GM12891 (cell line): ENCODE measurements around the gene LRRC8A. TPM values are rescaled to one million over a fixed set of nuclear protein-coding genes. Genes with fewer than 3 reads are reported as not detected.
A peak's percentile ranks its signal among the peaks of the same experiment; 100 is the strongest.
"Not testable (repeated sequence)": the region's sequence is repeated elsewhere in the genome, so short reads cannot be mapped to it uniquely, and the experiment has no call there.

Experiments used
- DNase-seq: peaks from one replicate; pipeline ENCODE4 v3.0.0; 2011; ENCODE audit warnings: low spot score; ENCODE audit not compliant: insufficient read length
- FAIRE-seq: peaks from 2 replicates; lab custom pipeline; 2011; peaks lifted over from hg19 to GRCh38; lab: Jason Lieb, UNC
- PAX5 ChIP-seq: IDR thresholded peaks from 2 replicates; pipeline ENCODE4 v1.6.1; 2011; ENCODE audit warnings: low read length, moderate library complexity, mild to moderate bottlenecking; ENCODE audit not compliant: insufficient read depth, severe bottlenecking
- POLR2A ChIP-seq: IDR thresholded peaks from 2 replicates; pipeline ENCODE4 v1.6.1; 2011; ENCODE audit warnings: low read depth, low read length, control low read depth
- POLR2AphosphoS5 ChIP-seq: IDR thresholded peaks from 2 replicates; pipeline ENCODE4 v1.6.1; 2011; ENCODE audit warnings: low read depth, low read length, control low read depth
- POU2F2 ChIP-seq: IDR thresholded peaks from 2 replicates; pipeline ENCODE4 v1.6.1; 2011; ENCODE audit warnings: low read depth, mild to moderate bottlenecking, control low read depth, low read length, moderate library complexity
- SPI1 ChIP-seq: IDR thresholded peaks from 2 replicates; pipeline ENCODE4 v1.6.1; 2011; ENCODE audit warnings: low read depth, low read length, control low read depth
- TAF1 ChIP-seq: IDR thresholded peaks from 2 replicates; pipeline ENCODE4 v1.6.1; 2011; ENCODE audit warnings: low read depth, low read length, control low read depth
- polyA plus RNA-seq: library from polyadenylated mRNA; unstranded; fragments of >200 nt; gene quantifications from one replicate; pipeline ENCODE4 v1.2.1, GENCODE V29; 2012; ENCODE audit warnings: low read depth, missing spikeins, inconsistent platforms; ENCODE audit not compliant: missing spikeins

Gene LRRC8A
- polyA plus RNA-seq, result 5.2 TPM

- TF ChIP-seq SPI1 (peak; percentile 54; the same call in 1 of the 2 replicates), TAF1 (peak; percentile 47; the same call in 1 of the 2 replicates), POU2F2 (no peak), POLR2AphosphoS5 (peak; percentile 65), POLR2A (peak; percentile 65; the same call in 1 of the 2 replicates), PAX5 (no peak)
- FAIRE-seq (peak; percentile 96), DNase-seq (peak; percentile 96)
These were observed at the start of gene LRRC8A, which contains the start of gene KYAT1 for GRCh38 chr9:128881884-128882676. TSS of gene LRRC8A (plus strand) at chr9:128882133. CDS start at chr9:128907165, 25,032 bp downstream. TSS of gene KYAT1 (minus strand) at chr9:128881950. CDS start at chr9:128845405, 36,545 bp downstream.

DNA sequence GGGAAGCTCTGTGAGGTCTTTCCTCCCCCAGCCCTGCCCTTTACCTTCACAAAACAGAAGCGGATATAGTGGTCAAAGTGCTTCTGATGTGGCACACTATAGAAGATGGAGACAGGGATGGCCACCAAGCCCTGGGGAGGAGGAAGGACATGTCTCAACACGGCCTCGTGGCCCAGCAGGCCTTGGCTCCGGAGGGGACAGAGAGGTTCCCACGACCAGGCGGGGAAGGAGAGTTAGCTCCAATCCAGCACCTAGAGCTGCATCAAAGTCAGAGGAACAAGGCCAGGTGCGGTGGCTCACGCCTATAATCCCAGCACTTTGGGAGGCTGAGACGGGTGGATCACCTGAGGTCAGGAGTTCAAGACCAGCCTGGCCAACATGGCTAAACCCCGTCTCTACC, 48.2 kb upstream of the LRRC8A start:
- FAIRE-seq, result no peak

GRCh38 chr9:128835246-128836210, 46.4 kb upstream of the LRRC8A start:
- no peak for DNase-seq
- no peak for FAIRE-seq
- TF ChIP-seq POU2F2, result no peak
- TF ChIP-seq SPI1, result no peak
- no peak for TF ChIP-seq POLR2A

More for the DNA sequence above, 48.2 kb upstream of the LRRC8A start:
- TF ChIP-seq PAX5, result no peak
- TF ChIP-seq POLR2A, result no peak
- no peak for TF ChIP-seq POU2F2
- no peak for TF ChIP-seq TAF1
- TF ChIP-seq SPI1, result no peak
- TF ChIP-seq POLR2AphosphoS5, result no peak
- no peak for DNase-seq

DNA sequence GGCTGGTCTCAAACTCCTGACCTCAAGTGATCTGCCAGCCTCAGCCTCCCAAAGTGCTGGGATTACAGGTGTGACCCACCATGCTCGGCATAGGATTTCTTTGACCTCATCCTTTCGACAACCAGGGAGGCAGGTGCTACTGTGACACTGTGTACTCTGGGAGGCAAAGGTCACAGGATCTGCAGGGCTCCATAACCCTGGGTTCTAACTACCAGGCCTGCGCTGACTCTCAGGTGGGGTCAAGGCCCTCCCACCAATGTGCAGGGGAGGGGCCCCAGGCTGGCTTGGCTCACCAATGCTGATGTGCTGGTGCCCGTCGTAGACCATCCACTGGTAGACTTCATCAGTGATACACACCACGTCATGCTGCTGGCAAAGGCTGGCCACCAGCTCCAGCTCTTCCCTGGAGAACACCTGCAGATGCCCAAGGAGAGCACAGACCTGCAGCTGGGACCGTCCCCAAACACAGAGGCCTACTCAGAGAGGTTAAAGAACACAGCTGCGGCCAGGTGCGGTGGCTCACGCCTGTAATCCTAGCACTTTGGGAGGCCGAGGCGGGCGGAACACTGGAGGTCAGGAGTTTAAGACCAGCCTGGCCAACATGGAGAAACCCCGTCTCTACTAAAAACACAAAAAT, 45.3 kb upstream of the LRRC8A start:
- DNase-seq (no peak), FAIRE-seq (no peak)
- TF ChIP-seq SPI1, result no peak
- TF ChIP-seq PAX5, result no peak
- no peak for TF ChIP-seq TAF1
- TF ChIP-seq POLR2AphosphoS5, result no peak
- TF ChIP-seq POU2F2, result no peak
- TF ChIP-seq POLR2A, result no peak

DNA sequence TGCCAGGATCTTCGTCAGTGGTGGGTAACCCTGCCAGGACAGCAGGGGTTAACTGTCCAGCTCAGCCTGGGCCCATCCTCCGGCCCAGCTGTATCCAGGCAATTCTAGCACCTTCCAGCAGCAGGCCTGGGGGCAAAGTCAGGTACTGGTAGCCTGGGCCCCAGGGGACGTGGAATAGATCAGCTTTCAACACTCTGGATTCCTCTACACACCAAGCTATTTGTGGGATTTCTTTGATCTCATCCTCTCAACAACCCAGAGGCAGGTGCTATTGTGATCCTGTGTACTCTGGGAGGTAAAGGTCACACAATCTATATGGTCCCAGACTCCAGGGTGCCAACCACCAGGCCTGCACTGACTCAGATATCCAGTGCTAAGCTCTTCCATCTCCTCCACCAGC, 43.6 kb upstream of the LRRC8A start:
- DNase-seq (no peak), FAIRE-seq (no peak)
- TF ChIP-seq POLR2AphosphoS5 (no peak), PAX5 (no peak), POU2F2 (no peak), POLR2A (no peak), SPI1 (no peak), TAF1 (no peak)

GRCh38 chr9:128840524-128840923, 41.4 kb upstream of the LRRC8A start:
- TF ChIP-seq POLR2A, result no peak
- TF ChIP-seq PAX5, result no peak
- no peak for TF ChIP-seq POU2F2
- TF ChIP-seq TAF1, result no peak
- no peak for TF ChIP-seq SPI1
- TF ChIP-seq POLR2AphosphoS5, result no peak
- DNase-seq (no peak), FAIRE-seq (no peak)

DNA sequence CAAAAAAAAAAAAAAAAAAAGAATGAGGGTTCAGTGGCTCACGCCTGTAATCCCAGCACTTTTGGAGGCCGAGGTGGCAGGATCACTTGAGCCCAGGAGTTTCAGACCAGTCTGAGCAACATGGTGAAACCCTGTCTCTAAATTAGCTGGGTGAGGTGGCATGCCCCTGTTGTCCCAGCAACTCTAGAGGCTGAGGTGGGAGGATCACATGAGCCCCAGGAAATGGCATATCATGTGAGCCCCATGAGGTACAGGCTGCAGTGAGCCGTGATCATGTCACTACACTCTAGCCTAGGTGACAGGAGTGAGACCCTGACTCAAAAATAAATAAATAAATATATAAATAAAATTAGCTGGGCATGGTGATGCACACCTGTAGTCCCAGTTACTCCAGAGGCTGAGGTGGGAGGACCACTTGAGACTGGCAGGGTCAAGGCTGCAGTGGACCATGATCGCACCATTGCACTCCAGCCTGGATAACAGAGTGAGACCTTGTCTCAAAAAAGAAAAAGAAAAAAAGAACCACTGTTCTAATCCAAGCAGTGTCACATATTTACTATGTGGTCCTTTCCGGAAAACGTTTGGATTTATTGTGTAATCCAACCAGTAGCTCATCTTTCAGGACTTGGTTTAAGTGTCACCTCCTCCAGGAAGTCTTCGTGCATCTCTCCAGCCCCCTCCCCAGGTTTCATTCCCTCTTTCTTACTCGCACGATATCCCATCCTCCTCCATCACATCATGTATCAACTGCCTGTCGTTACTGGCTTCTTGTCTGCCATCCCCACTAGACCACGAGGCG, 40.0 kb upstream of the LRRC8A start:
- FAIRE-seq, result no peak
- TF ChIP-seq SPI1 (no peak), TAF1 (no peak), POLR2A (no peak), PAX5 (no peak), POU2F2 (no peak), POLR2AphosphoS5 (no peak)
- no peak for DNase-seq

GRCh38 chr9:128843171-128843570, 38.8 kb upstream of the LRRC8A start:
- FAIRE-seq, DNase-seq: not testable (repeated sequence)
